Hematopoietic multipotent progenitor cell treated with erythropoietin and hydrocortisone succinate and interleukin-3 and kit ligand, for 15 days (in vitro differentiated cells): ENCODE data around the gene DNAH14.
A peak's percentile ranks its signal among the peaks of the same experiment; 100 is the strongest.

Experiments used
- DNase-seq: peaks from one replicate; pipeline ENCODE4 v3.0.0-alpha.2; 2015; ENCODE audit warnings: low spot score

The DNAH14 gene

GRCh38 chr1:225407755-225408154 is 478.3 kb downstream of the DNAH14 start:
- DNase-seq = no peak

- no peak for DNase-seq
These were observed 478.8 kb downstream of the DNAH14 start for GRCh38 chr1:225408249-225408648.

- no peak for DNase-seq
These were observed 479.6 kb downstream of the DNAH14 start for GRCh38 chr1:225409051-225409450.

- DNase-seq = no peak
These were observed 480.6 kb downstream of the DNAH14 start for GRCh38 chr1:225410036-225410435.

- no peak for DNase-seq
These were observed 482.8 kb downstream of the DNAH14 start for GRCh38 chr1:225412321-225412720.

- no peak for DNase-seq
These were observed 483.4 kb downstream of the DNAH14 start for GRCh38 chr1:225412803-225413351.

GRCh38 chr1:225413708-225414375 is 484.4 kb downstream of the DNAH14 start:
- no peak for DNase-seq

- DNase-seq = no peak
These were observed 485.8 kb downstream of the DNAH14 start for GRCh38 chr1:225415307-225415706.

GRCh38 chr1:225415967-225416745 is 486.7 kb downstream of the DNAH14 start:
- no peak for DNase-seq

GRCh38 chr1:225418059-225418458 is 488.6 kb downstream of the DNAH14 start:
- DNase-seq = no peak

GRCh38 chr1:225418598-225418997 is 489.1 kb downstream of the DNAH14 start:
- DNase-seq = no peak

- DNase-seq = no peak
These were observed 492.6 kb downstream of the DNAH14 start for GRCh38 chr1:225422031-225422605.

- no peak for DNase-seq
These were observed 493.5 kb downstream of the DNAH14 start for GRCh38 chr1:225422795-225423517.

GRCh38 chr1:225423518-225423855 is 494.0 kb downstream of the DNAH14 start:
- DNase-seq = no peak

GRCh38 chr1:225424562-225425200 is 495.2 kb downstream of the DNAH14 start:
- no peak for DNase-seq

- no peak for DNase-seq
These were observed 495.8 kb downstream of the DNAH14 start for GRCh38 chr1:225425201-225425786.

- peak; percentile 55 for DNase-seq
These were observed 497.1 kb downstream of the DNAH14 start for GRCh38 chr1:225426395-225427234.

GRCh38 chr1:225427235-225428067 is 498.0 kb downstream of the DNAH14 start, which contains the start of gene LBR:
Gene LBR (minus strand): TSS chr1:225428038. CDS start chr1:225424075, 3,963 bp downstream.
- DNase-seq = peak; percentile 35

GRCh38 chr1:225428068-225428880 is 498.8 kb downstream of the DNAH14 start:
- peak; percentile 96 for DNase-seq
